ENCODE data around the gene PACSIN1. TPM values are rescaled to one million over a fixed set of nuclear protein-coding genes. Genes with fewer than 3 reads are reported as not detected.

Gene PACSIN1
- polyA plus RNA-seq, 1 donor (not counting 4 experiments of a cell fraction or from before 2014, with no cell fraction given), result not detected

GRCh38 chr6:34555007-34555322, 89.1 kb downstream of the PACSIN1 start:
- no peak overlapping the region for H3K4me2 ChIP-seq (ENCODE audit: control insufficient read depth, extremely low read depth, insufficient read depth, low read depth, low read length)
- no peaks in the 10 kb centered on the region for H4K20me1 ChIP-seq (ENCODE audit: control insufficient read depth, extremely low read depth, insufficient read depth, low read length)
- no peak overlapping the region for H3K27ac ChIP-seq (ENCODE audit: control insufficient read depth, insufficient read depth, low read length)
- no peak overlapping the region for H2AFZ ChIP-seq (ENCODE audit: control insufficient read depth, low read length)
- H3K27me3 ChIP-seq (ENCODE audit: control insufficient read depth, extremely low read depth, insufficient read depth, low read length), result peaks cover 3% of the 10 kb centered on the region
- peaks cover 1% of the 10 kb centered on the region for H3K4me1 ChIP-seq (ENCODE audit: control insufficient read depth, extremely low read depth, insufficient read depth, low read length)
- TF ChIP-seq CTCF (optimal IDR thresholded peaks at IDR 0.05 in 1 of 3, IDR thresholded peaks at IDR 0.05 in 1 of 3, conservative IDR thresholded peaks at IDR 0.05 in 1 of 3; ENCODE audit: extremely low read depth in 1 of 3, insufficient read depth in 2 of 3, low read length in 3 of 3) (no peak), EZH2 (IDR thresholded peaks at IDR 0.05; ENCODE audit: low read length) (no peak)
- no peaks in the 10 kb centered on the region for H3K9me1 ChIP-seq (ENCODE audit: control insufficient read depth, extremely low read depth, insufficient read depth, low read length)
- DNase-seq (ENCODE audit: low read depth, low spot score) (no peak), FAIRE-seq (no peak)
- no peaks in the 10 kb centered on the region for H3K36me3 ChIP-seq (ENCODE audit: control insufficient read depth in 2 of 2, extremely low read depth in 1 of 2, insufficient read depth in 2 of 2, low read length in 2 of 2)
- H3K9me3 ChIP-seq (ENCODE audit: control insufficient read depth, low read depth, low read length), result no peaks in the 10 kb centered on the region
- H3K79me2 ChIP-seq (ENCODE audit: control insufficient read depth, insufficient read depth, low read length), result no peaks in the 10 kb centered on the region
- H3K4me3 ChIP-seq (ENCODE audit: control insufficient read depth in 2 of 3, extremely low read depth in 1 of 3, insufficient read depth in 2 of 3, low read depth in 1 of 3, low read length in 3 of 3), result no peak overlapping the region
- dilution Hi-C loops (cut with MboI; ENCODE audit: extremely low pct_ligation_motif_present, low sequenced_read_pairs), result no loop called here
- H3K9ac ChIP-seq (ENCODE audit: control insufficient read depth, extremely low read depth, insufficient read depth, low read length), result no peak overlapping the region

DNA sequence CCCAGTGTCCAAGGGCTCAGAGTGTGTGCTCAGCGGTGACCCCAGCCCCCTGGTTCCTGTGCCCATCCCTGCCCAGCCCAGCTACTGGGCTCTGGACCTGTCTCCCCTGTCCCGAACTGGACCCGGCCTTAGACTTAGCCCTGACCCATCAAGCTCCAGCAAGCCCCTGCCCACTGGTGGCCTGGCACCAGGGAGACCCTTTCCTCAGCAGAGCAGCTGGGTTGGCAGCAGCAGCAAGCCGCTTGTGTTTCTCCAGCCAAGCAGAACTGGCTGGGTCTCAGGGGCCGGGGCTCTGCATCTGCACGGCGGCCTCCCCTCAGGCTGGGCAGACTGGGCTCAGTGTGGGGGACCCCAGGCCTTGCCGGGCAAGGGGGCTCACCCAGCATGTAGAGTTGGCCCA, 89.5 kb downstream of the PACSIN1 start:
- peaks cover 3% of the 10 kb centered on the region for H3K27me3 ChIP-seq (ENCODE audit: control insufficient read depth, extremely low read depth, insufficient read depth, low read length)
- H3K9me3 ChIP-seq (ENCODE audit: control insufficient read depth, low read depth, low read length), result no peaks in the 10 kb centered on the region
- no peaks in the 10 kb centered on the region for H4K20me1 ChIP-seq (ENCODE audit: control insufficient read depth, extremely low read depth, insufficient read depth, low read length)
- dilution Hi-C loops (cut with MboI; ENCODE audit: extremely low pct_ligation_motif_present, low sequenced_read_pairs), result no loop called here
- peaks cover 2% of the 10 kb centered on the region for H3K4me1 ChIP-seq (ENCODE audit: control insufficient read depth, extremely low read depth, insufficient read depth, low read length)
- no peak overlapping the region for H3K9ac ChIP-seq (ENCODE audit: control insufficient read depth, extremely low read depth, insufficient read depth, low read length)
- no peak for DNase-seq (ENCODE audit: low read depth, low spot score)
- no peaks in the 10 kb centered on the region for H3K9me1 ChIP-seq (ENCODE audit: control insufficient read depth, extremely low read depth, insufficient read depth, low read length)
- no peak overlapping the region for H2AFZ ChIP-seq (ENCODE audit: control insufficient read depth, low read length)
- no peak overlapping the region for H3K27ac ChIP-seq (ENCODE audit: control insufficient read depth, insufficient read depth, low read length)
- TF ChIP-seq EZH2 (IDR thresholded peaks at IDR 0.05; ENCODE audit: low read length) (no peak), CTCF (optimal IDR thresholded peaks at IDR 0.05 in 1 of 3, IDR thresholded peaks at IDR 0.05 in 1 of 3, conservative IDR thresholded peaks at IDR 0.05 in 1 of 3; ENCODE audit: extremely low read depth in 1 of 3, insufficient read depth in 2 of 3, low read length in 3 of 3) (no peak)
- H3K4me3 ChIP-seq (ENCODE audit: control insufficient read depth in 2 of 3, extremely low read depth in 1 of 3, insufficient read depth in 2 of 3, low read depth in 1 of 3, low read length in 3 of 3), result no peak overlapping the region
- H3K4me2 ChIP-seq (ENCODE audit: control insufficient read depth, extremely low read depth, insufficient read depth, low read depth, low read length), result no peak overlapping the region
- no peaks in the 10 kb centered on the region for H3K36me3 ChIP-seq (ENCODE audit: control insufficient read depth in 2 of 2, extremely low read depth in 1 of 2, insufficient read depth in 2 of 2, low read length in 2 of 2)
- H3K79me2 ChIP-seq (ENCODE audit: control insufficient read depth, insufficient read depth, low read length), result no peaks in the 10 kb centered on the region
- no peak for FAIRE-seq

Data from keratinocyte (primary cell).